Fibroblast of lung (primary cell): ENCODE measurements around the gene TFF1.

ENCODE experiments used
- CTCF ChIP-seq, 2 donors: IDR thresholded peaks in 1 of 2; conservative IDR thresholded peaks in 1 of 2; 1 replicate in 1 of 2; 2 replicates in 1 of 2; pipeline ENCODE4 v1.5.1; 2011 to 2012; ENCODE audit warnings: low read length in 2 of 2, control low read depth in 1 of 2, inconsistent platforms in 1 of 2, low read depth in 1 of 2, mild to moderate bottlenecking in 1 of 2
- EZH2 ChIP-seq: IDR thresholded peaks from 2 replicates; pipeline ENCODE4 v1.5.1; 2012; ENCODE audit warnings: low read length, control low read depth, mild to moderate bottlenecking; ENCODE audit errors: missing control alignments

DNA sequence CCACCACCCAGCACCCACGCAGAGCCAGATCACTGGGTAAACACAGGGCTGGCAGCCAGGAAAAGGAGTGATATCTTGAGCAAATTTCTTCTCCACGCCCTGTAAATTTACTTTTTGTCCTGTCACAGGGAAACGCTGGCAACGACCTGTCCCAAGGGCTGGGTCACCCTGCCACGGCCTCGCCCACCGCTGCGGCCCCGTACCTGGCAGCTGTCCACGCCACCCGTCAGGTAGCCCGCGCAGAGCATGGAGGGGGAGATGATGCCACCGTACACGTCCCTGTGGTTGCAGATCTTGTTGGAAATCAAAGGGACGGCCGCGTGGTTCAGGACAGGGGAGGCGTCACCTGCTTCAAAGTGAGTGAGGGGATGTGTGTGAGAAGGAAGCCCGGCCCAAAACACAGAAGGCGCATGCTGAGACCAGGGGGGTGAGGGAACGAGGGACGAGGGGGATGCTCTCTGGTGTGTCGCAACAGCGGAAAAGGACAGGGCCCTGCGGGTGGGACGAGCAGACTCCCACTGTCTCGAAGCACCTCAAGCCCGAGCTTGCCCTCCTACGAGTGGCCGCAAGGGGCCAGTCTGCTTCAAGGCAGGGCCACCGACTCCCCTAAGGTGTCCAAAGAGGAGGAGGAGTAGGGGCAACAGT, 10.1 kb upstream of the TFF1 start:
- TF ChIP-seq CTCF (conservative IDR thresholded peaks at IDR 0.05 in 1 of 2, IDR thresholded peaks at IDR 0.05 in 1 of 2; ENCODE audit: low read depth in 1 of 2, low read length in 2 of 2) (no peak), EZH2 (no peak)
